GM12878 (cell line): ENCODE measurements around the gene STYXL1. TPM values are rescaled to one million over a fixed set of nuclear protein-coding genes. Genes with fewer than 3 reads are reported as not detected.

Experiments used
- ATAC-seq: fragments of 200-7000 bp; cut with Tn5 transposase; 3 replicates; pipeline ENCODE4 v1.9.1; 2020; ENCODE audit warnings: mild to moderate bottlenecking, moderate library complexity
- BruUV-seq: library from RNA; stranded (reverse); fragments of 400-500 nt; replicated peaks from 2 replicates; lab custom pipeline; 2021; lab: Mats Ljungman, UMichigan
- CTCF ChIA-PET: fragments of 300-600 bp; sonication (Branson Sonifier 250); formaldehyde crosslinking; extraction: SDS; loops from one replicate; lab custom pipeline; 2021; ENCODE audit warnings: inconsistent platforms; lab: Yijun Ruan, JAX
- POLR2A ChIA-PET: fragments of 350-600 bp; formaldehyde crosslinking; extraction: SDS; loops from one replicate; lab custom pipeline; 2021; ENCODE audit warnings: inconsistent platforms; lab: Charles Lee
- RAD21 ChIA-PET: fragments of 300-600 bp; sonication (Branson Sonifier 250); formaldehyde crosslinking; loops from one replicate; lab custom pipeline; 2023; ENCODE audit warnings: antibody characterized with exemption; ENCODE audit not compliant: unreplicated experiment; lab: Charles Lee
- SMC1A ChIA-PET: fragments of 300-600 bp; sonication (Branson Sonifier 250); formaldehyde crosslinking; loops from one replicate; lab custom pipeline; 2023; ENCODE audit not compliant: unreplicated experiment, uncharacterized antibody; lab: Charles Lee
- DNase-seq: peaks from one replicate; pipeline ENCODE4 v3.0.0-alpha.2; 2011; ENCODE audit warnings: low read depth, low spot score
- FAIRE-seq: peaks from 3 replicates; lab custom pipeline; 2011; peaks lifted over from hg19 to GRCh38; lab: Jason Lieb, UNC
- H2AFZ ChIP-seq: 2 replicates; pipeline ENCODE4 v1.6.0; 2011; ENCODE audit warnings: low read depth, low read length, control low read depth; ENCODE audit not compliant: control insufficient read depth
- H3K27ac ChIP-seq: 2 replicates; pipeline ENCODE4 v1.5.1; 2011; ENCODE audit warnings: control low read depth; ENCODE audit not compliant: control insufficient read depth, insufficient read depth
- H3K27me3 ChIP-seq, 2 experiments: replicated peaks in 1 of 2; 2 replicates each; pipeline versions ENCODE4 v1.6.0 to v1.6.1; 2011; ENCODE audit warnings: low read length in 1 of 2; ENCODE audit not compliant: control insufficient read depth in 2 of 2, insufficient read depth in 2 of 2
- H3K36me3 ChIP-seq, 2 experiments: 2 replicates each; pipeline ENCODE4 v1.5.1; 2011; ENCODE audit warnings: low read length in 1 of 2; ENCODE audit not compliant: control insufficient read depth in 2 of 2, insufficient read depth in 2 of 2
- H3K4me1 ChIP-seq: 2 replicates; pipeline ENCODE4 v1.6.1; 2011; ENCODE audit warnings: mild to moderate bottlenecking, low read length, moderate library complexity, mixed read lengths; ENCODE audit not compliant: control insufficient read depth, insufficient read depth
- H3K4me2 ChIP-seq: 2 replicates; pipeline ENCODE4 v1.6.0; 2011; ENCODE audit warnings: control low read depth; ENCODE audit not compliant: control insufficient read depth, insufficient read depth
- H3K4me3 ChIP-seq: fragments of 200-600 bp; sonication (generic); 2 replicates; pipeline ENCODE4 v1.5.1; 2016
- H3K79me2 ChIP-seq: 2 replicates; pipeline ENCODE4 v1.6.0; 2011; ENCODE audit warnings: low read length; ENCODE audit not compliant: control insufficient read depth, insufficient read depth
- H3K9ac ChIP-seq: 2 replicates; pipeline ENCODE4 v1.8.0; 2011; ENCODE audit warnings: low read length, control low read depth, mixed read lengths; ENCODE audit not compliant: control insufficient read depth, insufficient read depth
- H3K9me3 ChIP-seq: replicated peaks from 3 replicates; pipeline ENCODE4 v1.5.1; 2011; ENCODE audit warnings: mild to moderate bottlenecking, low read length; ENCODE audit not compliant: control insufficient read depth, insufficient read depth
- H4K20me1 ChIP-seq: 2 replicates; pipeline ENCODE4 v1.6.0; 2011; ENCODE audit not compliant: control insufficient read depth, insufficient read depth
- CHD4 ChIP-seq: fragments of 200-600 bp; sonication (generic); IDR thresholded peaks from 2 replicates; pipeline ENCODE4 v1.6.1; 2016; ENCODE audit warnings: mild to moderate bottlenecking
- HCFC1 ChIP-seq: fragments of 150-350 bp; IDR thresholded peaks from 2 replicates; pipeline ENCODE4 v1.6.1; 2014; ENCODE audit warnings: low read length
- JUNB ChIP-seq: IDR thresholded peaks from 2 replicates; pipeline ENCODE4 v1.6.1; 2016; ENCODE audit warnings: antibody characterized with exemption, mild to moderate bottlenecking
- POLR2A ChIP-seq: IDR thresholded peaks from 2 replicates; pipeline ENCODE4 v1.6.1; 2011; ENCODE audit warnings: low read depth, mild to moderate bottlenecking, low read length
- POU2F2 ChIP-seq: IDR thresholded peaks from 3 replicates; pipeline ENCODE4 v1.6.1; 2011; ENCODE audit warnings: low read depth, mild to moderate bottlenecking, low read length, borderline replicate concordance
- RELB ChIP-seq: fragments of 450-650 bp; IDR thresholded peaks from 2 replicates; pipeline ENCODE4 v1.6.1; 2017; ENCODE audit warnings: low read depth, mild to moderate bottlenecking, moderate library complexity
- SREBF1 ChIP-seq: IDR thresholded peaks from 2 replicates; pipeline ENCODE4 v1.6.1; 2012; ENCODE audit warnings: mild to moderate bottlenecking, low read length
- WRNIP1 ChIP-seq: IDR thresholded peaks from 2 replicates; pipeline ENCODE4 v1.6.1; 2011; ENCODE audit warnings: low read depth, low read length, improper control_type of control experiment, borderline replicate concordance
- WGBS: methylation state at CpG from one replicate; pipeline ENCODE4 v1.1.6; 2016; ENCODE audit warnings: low lambda C conversion rate; ENCODE audit not compliant: insufficient replicate concordance, insufficient coverage; ENCODE audit errors: missing lambda C conversion rate; 5-methylcytosine and 5-hydroxymethylcytosine counted together
- in situ Hi-C: fragments of 300-500 bp; cut with MboI; formaldehyde crosslinking; loops from 9 replicates; pipeline ENCODE4 v1.14.3; 2018; ENCODE audit warnings: mixed read lengths
- intact Hi-C: fragments of 100-400 bp; cut with micrococcal nuclease; formaldehyde crosslinking; loops from one replicate; pipeline ENCODE4 v1.14.2; 2022; ENCODE audit not compliant: unreplicated experiment
- polyA plus RNA-seq, 11 experiments: library from polyadenylated mRNA; depleted of rRNA in 4 of 11; unstranded in 6 of 11; stranded (reverse) in 5 of 11; fragments of >200 nt; fragmentation: Nextera tagmentation in 4 of 11; fragmentation: Illumina TruSeq in 1 of 11; extraction: Ambion mirVana in 4 of 11; extraction: Trizol in 1 of 11; gene quantifications; 1 replicate in 1 of 11; 2 replicates in 10 of 11; pipeline versions ENCODE4 v1.2.1 to v1.2.3, GENCODE V29; 2011 to 2016; ENCODE audit warnings: inconsistent platforms in 2 of 11, missing spikeins in 2 of 11, low read depth in 1 of 11
- total RNA-seq, 4 experiments: library from RNA; depleted of rRNA in 3 of 4; stranded (reverse); fragments of >200 nt in 3 of 4; fragmentation: Illumina TruSeq in 1 of 4; extraction: Trizol in 1 of 4; gene quantifications; 2 replicates each; pipeline versions ENCODE4 v1.2.1 to v1.2.3, GENCODE V29; 2013 to 2021

STYXL1 gene
- total and polyA plus RNA-seq, 10 of the 15 experiments (the other 5 are each of a cell fraction or from before 2014, with no cell fraction given) = 18.4 to 65.9 (median 40.7) TPM

- BruUV-seq = no TSS peak
Observed at GRCh38 chr7:76063525-76063924, 15.7 kb upstream of the STYXL1 start.

GRCh38 chr7:76063114-76063513, 15.3 kb upstream of the STYXL1 start:
- Histone ChIP-seq H3K4me3 (no peak overlapping the region), H3K9me3 (no peaks in the 10 kb centered on the region), H3K36me3 (peaks cover 31 to 59% of the 10 kb centered on the region in 2 experiments), H4K20me1 (no peaks in the 10 kb centered on the region), H3K27me3 (no peaks in the 10 kb centered on the region), H3K27ac (no peak overlapping the region), H3K79me2 (no peaks in the 10 kb centered on the region), H3K4me2 (no peak overlapping the region), H2AFZ (no peak overlapping the region), H3K4me1 (no peaks in the 10 kb centered on the region; the same call in 1 of the 2 replicates), H3K9ac (no peak overlapping the region)
- POLR2A ChIA-PET = interaction anchor here (0.6 kb wide), 1 partner anchor 35 kb away, joined by 3 read pairs; no protein-coding TSS in a partner anchor
- in situ Hi-C loops (no loop called here), intact Hi-C loops (no loop called here)
- 98% methylated on average over 10 of the region's 10 CpGs for WGBS
- CTCF ChIA-PET = no interaction called here
- RAD21 ChIA-PET = no interaction called here
- no peak for ATAC-seq
- TF ChIP-seq WRNIP1 (no peak), RELB (no peak), CHD4 (no peak), POU2F2 (no peak), SREBF1 (no peak)
- FAIRE-seq = no peak
- SMC1A ChIA-PET = interaction anchor here (1.0 kb wide), 1 partner anchor 198 kb away, joined by 3 read pairs; no protein-coding TSS in a partner anchor
- no TSS peak for BruUV-seq
- no peak for DNase-seq

More at GRCh38 chr7:76063525-76063924, 15.7 kb upstream of the STYXL1 start:
- no peaks in the 10 kb centered on the region for H3K9me3 ChIP-seq
- H3K27ac ChIP-seq = no peak overlapping the region
- H3K79me2 ChIP-seq = no peaks in the 10 kb centered on the region
- no peaks in the 10 kb centered on the region for H3K27me3 ChIP-seq
- H2AFZ ChIP-seq = no peak overlapping the region
- TF ChIP-seq POLR2A (0 out of 2 replicates have a peak, but pooled peaks have one; percentile 35), HCFC1 (no peak), JUNB (no peak)
- H3K4me3 ChIP-seq = no peak overlapping the region
- H3K9ac ChIP-seq = no peak overlapping the region
- peaks cover 31 to 58% of the 10 kb centered on the region in 2 experiments for H3K36me3 ChIP-seq
- ATAC-seq (no peak), DNase-seq (no peak), FAIRE-seq (no peak)
- intact Hi-C loops = no loop called here
- H3K4me1 ChIP-seq = no peaks in the 10 kb centered on the region; the same call in 1 of the 2 replicates
- SMC1A ChIA-PET = interaction anchor here (1.0 kb wide), 1 partner anchor 199 kb away, joined by 3 read pairs; no protein-coding TSS in a partner anchor
- RAD21 ChIA-PET = no interaction called here
- POLR2A ChIA-PET = interaction anchor here (0.6 kb wide), 1 partner anchor 36 kb away, joined by 3 read pairs; no protein-coding TSS in a partner anchor
- in situ Hi-C loops = no loop called here
- 94% methylated on average over 14 of the region's 14 CpGs for WGBS
- CTCF ChIA-PET = no interaction called here
- no peak overlapping the region for H3K4me2 ChIP-seq
- H4K20me1 ChIP-seq = no peaks in the 10 kb centered on the region
